ENCODE data around the gene ANP32E. TPM values are rescaled to one million over a fixed set of nuclear protein-coding genes. Genes with fewer than 3 reads are reported as not detected.
A peak's percentile ranks its signal among the peaks of the same experiment; 100 is the strongest.
"Not testable (repeated sequence)": the region's sequence is repeated elsewhere in the genome, so short reads cannot be mapped to it uniquely, and the experiment has no call there.

ANP32E gene
- total RNA-seq, 4 donors from 2014 or later = 15.1 to 44.9 (median 24.9) TPM

DNA sequence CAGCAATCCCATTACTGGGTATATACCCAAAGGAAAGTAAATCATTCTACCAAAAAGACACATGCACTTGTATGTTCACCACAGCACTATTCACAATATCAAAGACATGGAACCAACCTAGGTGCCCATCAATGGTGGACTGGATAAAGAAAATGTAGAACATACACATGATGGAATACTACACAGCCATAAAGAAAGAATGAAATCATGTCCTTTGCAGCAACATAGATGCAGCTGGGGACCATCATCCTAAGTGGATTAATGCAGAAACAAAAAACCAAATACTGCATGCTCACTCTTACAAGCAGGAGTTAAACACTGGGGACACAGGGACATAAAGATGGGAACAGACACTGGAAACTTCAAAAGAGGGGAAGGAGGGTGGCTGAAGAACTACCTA lies 8.7 kb downstream of the ANP32E start:
- Histone ChIP-seq H3K4me3 (no peak overlapping the region), H3K9me3 (no peaks in the 10 kb centered on the region), H3K27me3 (no peaks in the 10 kb centered on the region), H3K27ac (no peak overlapping the region), H3K4me1 (no peaks in the 10 kb centered on the region), H3K36me3 (peaks cover 0 to 64% of the 10 kb centered on the region in 2 donors)
- in situ Hi-C loops (cut with MboI; ENCODE audit: low sequenced_read_pairs in 4 of 4) = no loop called here
- no peak for ATAC-seq
- TF ChIP-seq, protein P1, sequence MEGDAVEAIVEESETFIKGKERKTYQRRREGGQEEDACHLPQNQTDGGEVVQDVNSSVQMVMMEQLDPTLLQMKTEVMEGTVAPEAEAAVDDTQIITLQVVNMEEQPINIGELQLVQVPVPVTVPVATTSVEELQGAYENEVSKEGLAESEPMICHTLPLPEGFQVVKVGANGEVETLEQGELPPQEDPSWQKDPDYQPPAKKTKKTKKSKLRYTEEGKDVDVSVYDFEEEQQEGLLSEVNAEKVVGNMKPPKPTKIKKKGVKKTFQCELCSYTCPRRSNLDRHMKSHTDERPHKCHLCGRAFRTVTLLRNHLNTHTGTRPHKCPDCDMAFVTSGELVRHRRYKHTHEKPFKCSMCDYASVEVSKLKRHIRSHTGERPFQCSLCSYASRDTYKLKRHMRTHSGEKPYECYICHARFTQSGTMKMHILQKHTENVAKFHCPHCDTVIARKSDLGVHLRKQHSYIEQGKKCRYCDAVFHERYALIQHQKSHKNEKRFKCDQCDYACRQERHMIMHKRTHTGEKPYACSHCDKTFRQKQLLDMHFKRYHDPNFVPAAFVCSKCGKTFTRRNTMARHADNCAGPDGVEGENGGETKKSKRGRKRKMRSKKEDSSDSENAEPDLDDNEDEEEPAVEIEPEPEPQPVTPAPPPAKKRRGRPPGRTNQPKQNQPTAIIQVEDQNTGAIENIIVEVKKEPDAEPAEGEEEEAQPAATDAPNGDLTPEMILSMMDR (IDR thresholded peaks at IDR 0.05 in 4 of 5, conservative IDR thresholded peaks at IDR 0.05 in 1 of 5) = no peak
- no peak for TF ChIP-seq POLR2A (IDR thresholded peaks at IDR 0.05)
- intact Hi-C loops (cut with DNase I; ENCODE audit: low total_unique reads) = no loop called here
- DNase-seq = no peak

DNA sequence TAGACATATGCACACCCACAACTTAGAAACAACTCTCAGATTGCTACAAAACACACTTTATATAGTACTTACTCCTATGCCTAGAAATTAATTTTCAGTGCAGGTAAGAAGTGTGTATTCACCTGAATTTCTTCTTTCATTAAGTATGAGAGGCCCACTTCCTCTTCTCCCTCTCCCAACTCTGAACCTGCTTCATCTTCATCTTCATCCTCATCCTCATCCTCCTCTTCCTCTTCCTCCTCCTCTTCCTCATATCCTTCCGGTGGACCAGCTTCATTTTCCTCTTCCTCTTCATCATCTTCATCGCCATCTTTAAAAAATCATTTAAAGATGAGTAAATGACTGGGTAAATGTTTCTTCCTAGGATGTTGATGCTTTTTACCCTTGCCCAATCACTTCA lies 9.4 kb downstream of the ANP32E start:
- TF ChIP-seq, protein P1 (IDR thresholded peaks at IDR 0.05 in 4 of 5, conservative IDR thresholded peaks at IDR 0.05 in 1 of 5) = no peak
- TF ChIP-seq POLR2A (IDR thresholded peaks at IDR 0.05) = no peak
- in situ Hi-C loops (cut with MboI; ENCODE audit: low sequenced_read_pairs in 4 of 4) = no loop called here

DNA sequence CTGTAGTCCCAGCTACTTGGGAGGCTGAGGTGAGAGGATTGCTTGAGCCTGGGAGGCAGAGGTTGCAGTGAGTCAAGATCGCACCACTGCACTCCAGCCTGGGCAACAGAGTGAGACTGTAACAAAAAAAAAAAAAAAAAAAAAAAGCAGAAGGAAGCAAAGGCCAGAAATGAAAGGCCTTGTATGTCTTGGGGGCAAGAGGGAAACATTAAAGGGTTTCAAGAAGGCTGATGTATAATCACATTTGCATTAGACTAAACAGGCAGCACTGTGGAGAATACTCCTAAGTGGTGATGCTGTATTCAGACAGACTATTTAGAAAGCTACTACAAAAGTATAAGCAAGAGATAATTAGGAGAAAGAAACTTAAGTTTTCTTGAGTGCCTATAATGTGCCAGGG lies 10.4 kb downstream of the ANP32E start:
- in situ Hi-C loops (cut with MboI; ENCODE audit: low sequenced_read_pairs in 4 of 4) = no loop called here
- no peak for DNase-seq
- no peaks in the 10 kb centered on the region for H3K9me3 ChIP-seq
- H3K27me3 ChIP-seq = no peaks in the 10 kb centered on the region
- no peak for ATAC-seq
- intact Hi-C loops (cut with DNase I; ENCODE audit: low total_unique reads) = no loop called here
- no peak for TF ChIP-seq POLR2A (IDR thresholded peaks at IDR 0.05)
- TF ChIP-seq, protein P1 (IDR thresholded peaks at IDR 0.05 in 4 of 5, conservative IDR thresholded peaks at IDR 0.05 in 1 of 5) = no peak
- H3K36me3 ChIP-seq = peaks cover 0 to 61% of the 10 kb centered on the region in 2 donors
- no peaks in the 10 kb centered on the region for H3K4me1 ChIP-seq
- no peak overlapping the region for H3K27ac ChIP-seq
- H3K4me3 ChIP-seq = no peak overlapping the region

More for the DNA sequence above, 9.4 kb downstream of the ANP32E start:
- DNase-seq = no peak
- H3K9me3 ChIP-seq = no peaks in the 10 kb centered on the region
- no peak for ATAC-seq
- H3K27ac ChIP-seq = no peak overlapping the region
- no peaks in the 10 kb centered on the region for H3K27me3 ChIP-seq
- H3K36me3 ChIP-seq = peaks cover 0 to 68% of the 10 kb centered on the region in 2 donors
- H3K4me1 ChIP-seq = no peaks in the 10 kb centered on the region
- intact Hi-C loops (cut with DNase I; ENCODE audit: low total_unique reads) = no loop called here
- H3K4me3 ChIP-seq = no peak overlapping the region

DNA sequence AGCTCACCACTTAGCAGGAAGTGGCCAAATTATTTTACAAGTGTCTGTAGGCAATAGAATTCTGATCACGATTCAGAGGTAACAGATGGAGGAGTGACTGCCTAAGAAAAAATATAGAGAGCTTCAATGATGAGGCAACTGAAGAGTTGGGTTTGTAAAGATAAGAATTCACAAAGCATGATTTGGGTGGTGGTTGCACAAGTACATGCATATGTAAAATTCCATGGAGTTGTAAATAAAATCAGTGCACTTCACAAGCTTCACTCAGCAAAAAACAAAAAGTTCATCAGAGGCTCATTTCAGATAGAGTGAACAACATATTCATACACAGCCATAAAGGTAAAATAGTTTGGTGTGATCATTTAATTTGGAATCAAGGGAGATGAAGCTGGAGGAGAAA lies 10.9 kb downstream of the ANP32E start:
- TF ChIP-seq, protein P1 (IDR thresholded peaks at IDR 0.05 in 4 of 5, conservative IDR thresholded peaks at IDR 0.05 in 1 of 5) = no peak
- no peak for TF ChIP-seq POLR2A (IDR thresholded peaks at IDR 0.05)
- DNase-seq (no peak), ATAC-seq (no peak)
- H3K27me3 ChIP-seq = no peaks in the 10 kb centered on the region
- no peaks in the 10 kb centered on the region for H3K9me3 ChIP-seq
- no peaks in the 10 kb centered on the region for H3K4me1 ChIP-seq
- no peak overlapping the region for H3K4me3 ChIP-seq
- intact Hi-C loops (cut with DNase I; ENCODE audit: low total_unique reads) = no loop called here
- peaks cover 0 to 55% of the 10 kb centered on the region in 2 donors for H3K36me3 ChIP-seq
- in situ Hi-C loops (cut with MboI; ENCODE audit: low sequenced_read_pairs in 4 of 4) = no loop called here
- H3K27ac ChIP-seq = no peak overlapping the region

DNA sequence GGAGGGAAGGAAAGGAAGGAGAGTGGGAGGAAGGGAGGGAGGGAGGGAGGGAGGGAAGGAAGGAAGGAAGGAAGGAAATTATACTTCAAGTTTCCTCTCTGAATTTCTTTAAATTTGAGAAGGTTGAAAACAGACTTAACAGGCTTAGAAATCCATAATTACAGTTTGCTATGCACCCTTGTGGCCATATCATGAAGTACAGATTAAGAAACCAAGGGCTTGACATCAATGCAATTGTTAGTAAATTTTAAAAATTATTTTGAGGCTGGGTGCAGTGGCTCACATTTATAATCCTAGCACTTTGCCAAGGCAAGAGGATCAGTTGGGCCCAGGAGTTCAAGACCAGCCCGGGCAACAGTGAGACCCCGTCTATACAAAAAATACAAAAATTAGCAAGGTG lies 14.4 kb downstream of the ANP32E start:
- Histone ChIP-seq H3K27me3 (no peaks in the 10 kb centered on the region), H3K27ac (no peak overlapping the region), H3K4me3 (no peak overlapping the region), H3K36me3 (peaks cover 0 to 42% of the 10 kb centered on the region in 2 donors), H3K9me3 (no peaks in the 10 kb centered on the region), H3K4me1 (no peaks in the 10 kb centered on the region)
- intact Hi-C loops (cut with DNase I; ENCODE audit: low total_unique reads) (no loop called here), in situ Hi-C loops (cut with MboI; ENCODE audit: low sequenced_read_pairs in 4 of 4) (no loop called here)
- TF ChIP-seq, protein P1 (IDR thresholded peaks at IDR 0.05 in 4 of 5, conservative IDR thresholded peaks at IDR 0.05 in 1 of 5) = peak in 1 of 5 experiments; percentile 25
- no peak for TF ChIP-seq POLR2A (IDR thresholded peaks at IDR 0.05)
- no peak for DNase-seq
- ATAC-seq = no peak

DNA sequence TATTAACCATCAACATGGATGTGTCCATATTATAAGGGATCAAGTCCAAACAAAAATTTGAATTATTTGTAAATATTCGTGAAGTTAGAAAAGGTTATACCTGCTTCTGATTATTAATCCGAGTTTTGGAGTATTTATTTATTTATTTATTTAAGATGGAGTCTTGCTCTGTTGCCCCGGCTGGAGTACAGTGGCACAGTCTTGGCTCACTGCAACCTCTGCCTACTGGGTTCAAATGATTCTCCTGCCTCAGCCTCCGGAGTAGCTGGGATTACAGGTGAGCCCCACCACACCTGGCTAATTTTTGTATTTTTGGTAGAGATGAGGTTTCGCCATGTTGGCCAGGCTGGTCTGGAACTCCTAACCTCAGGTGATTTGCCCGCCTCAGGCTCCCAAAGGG lies 20.1 kb downstream of the ANP32E start:
- in situ Hi-C loops (cut with MboI; ENCODE audit: low sequenced_read_pairs in 4 of 4); H3K36me3 ChIP-seq; H3K9me3 ChIP-seq; intact Hi-C loops (cut with DNase I; ENCODE audit: low total_unique reads); H3K4me3 ChIP-seq; DNase-seq; H3K27ac ChIP-seq; ATAC-seq; H3K27me3 ChIP-seq; H3K4me1 ChIP-seq: not testable (repeated sequence)

DNA sequence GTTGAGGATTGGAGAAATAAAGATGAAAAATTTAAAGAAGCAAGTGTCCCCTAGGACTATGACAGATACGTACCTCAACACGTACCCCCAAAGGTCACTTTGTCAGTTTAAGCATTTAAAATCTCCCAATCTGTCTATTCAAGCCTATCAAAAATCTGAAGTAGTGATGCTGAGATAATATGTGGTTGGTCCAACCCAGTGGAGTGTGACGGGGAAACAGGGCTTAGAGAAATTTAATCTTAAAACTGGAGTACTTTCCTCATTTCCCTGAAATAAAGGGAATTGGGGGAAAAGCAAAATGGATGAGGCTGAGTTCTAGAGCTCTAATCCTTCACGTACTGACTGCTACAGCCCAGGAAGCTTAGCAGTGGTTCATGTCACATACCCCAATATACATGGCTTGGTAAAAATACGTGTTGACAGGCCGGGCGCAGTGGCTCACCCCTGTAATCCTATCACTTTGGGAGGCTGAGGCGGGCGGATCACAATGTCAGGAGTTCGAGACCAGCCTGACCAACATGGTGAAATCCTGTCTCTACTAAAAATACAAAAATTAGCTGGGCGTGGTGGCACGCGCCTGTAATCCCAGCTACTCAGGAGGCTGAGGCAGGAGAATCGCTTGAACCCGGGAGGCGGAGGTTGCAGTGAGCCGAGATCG lies 21.7 kb downstream of the ANP32E start:
- DNase-seq; H3K9me3 ChIP-seq; H3K36me3 ChIP-seq; in situ Hi-C loops (cut with MboI; ENCODE audit: low sequenced_read_pairs in 4 of 4); intact Hi-C loops (cut with DNase I; ENCODE audit: low total_unique reads); H3K27me3 ChIP-seq; H3K4me1 ChIP-seq: not testable (repeated sequence)
- Histone ChIP-seq H3K27ac (peak overlapping the region; percentile 75 to 88 (median 86)), H3K4me3 (peak overlapping the region; percentile 59 to 68 (median 67))
- ATAC-seq = peak in 1 of 2 donors; percentile 15
